Amniotic epithelial cell (primary cell): ENCODE data around the gene ADAM11.
"Not testable (repeated sequence)": the region's sequence is repeated elsewhere in the genome, so short reads cannot be mapped to it uniquely, and the experiment has no call there.

ENCODE experiments used
- DNase-seq: peaks from one replicate; pipeline ENCODE4 v3.0.0-alpha.2; 2010; ENCODE audit warnings: low read depth

ADAM11 gene

DNA sequence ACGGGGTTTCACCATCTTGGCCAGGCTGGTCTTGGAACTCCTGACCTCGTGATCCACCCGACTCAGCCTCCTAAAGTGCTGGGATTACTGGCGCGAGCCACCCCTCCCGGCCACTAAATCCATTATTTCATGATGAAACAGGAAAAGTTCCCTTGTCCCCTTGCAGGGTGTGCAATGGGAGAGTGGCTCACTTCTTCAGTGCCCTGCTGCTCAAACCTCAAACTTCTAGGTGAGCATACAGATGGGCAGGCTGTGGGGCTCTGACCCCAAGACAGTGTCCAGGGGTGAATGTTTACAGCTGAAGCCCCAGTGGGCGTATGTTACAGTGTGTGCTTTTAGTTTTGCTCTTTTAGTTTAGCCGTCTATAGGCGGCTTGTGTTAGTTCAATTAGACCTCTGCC, 36.6 kb downstream of the ADAM11 start:
- DNase-seq = no peak

DNA sequence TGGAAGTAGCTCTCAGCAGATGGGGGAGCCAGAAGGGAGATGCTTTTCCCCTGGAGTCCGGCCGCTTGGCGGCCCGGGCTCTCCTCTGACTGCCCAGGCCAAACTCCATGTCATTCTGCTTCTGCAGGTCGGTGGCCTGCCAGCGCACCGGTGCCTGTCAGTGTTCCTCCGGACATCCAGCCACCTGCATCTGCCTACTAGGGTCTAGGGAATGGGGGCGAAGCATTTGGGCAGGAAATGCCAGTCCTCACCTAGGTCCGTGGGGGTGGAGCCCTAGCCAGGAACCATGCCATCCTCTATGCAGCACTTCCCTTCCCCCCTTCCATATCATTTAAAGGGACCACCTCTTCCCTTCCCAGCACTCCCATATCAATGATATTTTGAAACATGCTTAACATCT, 37.1 kb downstream of the ADAM11 start:
- DNase-seq = no peak

GRCh38 chr17:44796731-44797130, 37.9 kb downstream of the ADAM11 start:
- no peak for DNase-seq

DNA sequence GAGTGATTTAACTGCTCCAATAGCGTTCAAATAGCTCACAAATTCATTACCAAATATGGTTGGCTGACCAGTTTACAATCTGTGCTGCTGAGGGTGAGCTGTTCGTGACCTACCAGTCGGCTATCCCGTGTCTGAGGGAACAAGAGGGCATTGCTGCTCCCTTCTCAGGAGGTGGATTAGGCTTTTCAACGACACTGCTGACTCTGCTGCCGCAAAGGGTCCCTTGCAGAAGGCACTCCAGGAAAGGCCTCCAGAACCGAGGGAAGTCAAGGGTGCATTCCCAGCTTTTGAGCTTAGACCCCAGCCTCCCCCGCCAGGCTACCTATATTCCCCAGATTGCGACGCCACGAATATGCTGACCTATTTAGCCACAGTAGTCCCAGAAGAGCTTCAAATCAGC, 39.0 kb downstream of the ADAM11 start:
- DNase-seq = peak; percentile 58

DNA sequence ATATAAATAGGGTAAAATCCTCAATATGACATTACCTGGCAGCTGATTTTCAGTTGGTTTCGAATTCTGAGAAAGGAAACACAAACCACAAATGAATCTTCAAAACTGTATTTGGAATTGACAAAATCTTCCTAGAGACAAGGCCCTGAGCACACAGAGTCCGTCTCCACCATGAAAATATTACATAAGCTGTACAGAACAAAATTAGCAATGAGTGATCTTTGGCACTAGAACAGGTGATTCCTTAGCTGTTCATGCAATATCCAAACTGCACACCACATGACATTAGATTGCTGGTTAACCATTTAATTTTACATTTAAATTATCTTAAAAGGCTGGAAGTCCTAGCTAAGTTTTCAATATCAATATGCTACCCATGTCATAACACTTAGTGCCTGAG, 39.6 kb downstream of the ADAM11 start:
- DNase-seq = no peak

DNA sequence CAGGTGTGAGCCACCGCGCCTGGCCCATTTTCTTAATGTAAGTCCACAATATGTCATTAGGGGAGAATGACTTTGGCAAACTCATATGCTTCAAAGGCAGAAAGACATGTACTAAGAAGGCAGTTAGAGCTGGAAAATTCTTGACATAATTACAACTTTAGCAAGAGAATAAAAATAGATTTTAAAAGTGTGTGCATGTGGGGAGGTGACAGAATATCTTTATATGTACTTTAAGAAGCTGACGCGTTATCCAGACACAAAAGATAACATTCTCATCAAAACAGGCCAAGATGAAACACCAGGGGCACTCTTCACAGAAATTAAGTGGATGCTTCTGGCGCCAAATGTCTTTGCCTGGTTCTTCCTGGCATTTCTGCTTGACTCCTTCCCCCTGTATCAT, 43.1 kb downstream of the ADAM11 start:
- DNase-seq = no peak

- DNase-seq = peak; percentile 87
These were observed 45.7 kb downstream of the ADAM11 start for GRCh38 chr17:44804302-44805089.

DNA sequence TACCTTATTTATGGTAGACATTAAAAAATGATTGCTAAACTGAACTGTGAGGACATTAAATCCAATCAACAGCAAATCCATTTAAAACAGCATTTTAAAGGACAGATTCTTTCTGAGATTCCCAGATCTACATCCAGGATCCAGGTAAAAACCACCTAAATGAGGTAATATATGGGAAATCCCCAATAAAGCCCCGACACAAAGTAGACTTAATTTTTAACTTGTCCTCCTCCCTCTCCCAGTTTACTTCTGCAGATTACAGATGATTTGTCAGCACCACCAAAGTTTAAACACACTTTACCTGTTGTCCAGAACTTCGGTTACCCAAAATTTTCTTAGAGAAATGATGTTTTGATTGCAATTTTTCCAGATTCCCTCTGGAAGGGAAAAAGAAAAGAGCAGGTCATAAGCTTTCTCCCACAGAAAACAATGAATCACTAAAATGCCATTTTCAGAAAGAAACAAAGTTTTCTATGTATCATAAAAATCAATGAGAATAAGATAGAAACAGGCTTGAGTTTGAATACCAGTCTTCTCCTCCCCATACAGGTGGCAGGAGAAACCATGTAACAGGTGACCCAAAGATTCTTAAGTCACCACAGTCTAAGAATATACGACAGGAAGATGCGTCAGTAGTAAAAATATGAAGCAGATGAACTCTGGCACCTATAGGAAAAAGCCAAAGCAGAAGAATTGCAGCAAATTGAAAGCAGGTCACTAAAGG, 48.5 kb downstream of the ADAM11 start:
- DNase-seq = no peak

GRCh38 chr17:44807817-44808155, 49.0 kb downstream of the ADAM11 start:
- no peak for DNase-seq

DNA sequence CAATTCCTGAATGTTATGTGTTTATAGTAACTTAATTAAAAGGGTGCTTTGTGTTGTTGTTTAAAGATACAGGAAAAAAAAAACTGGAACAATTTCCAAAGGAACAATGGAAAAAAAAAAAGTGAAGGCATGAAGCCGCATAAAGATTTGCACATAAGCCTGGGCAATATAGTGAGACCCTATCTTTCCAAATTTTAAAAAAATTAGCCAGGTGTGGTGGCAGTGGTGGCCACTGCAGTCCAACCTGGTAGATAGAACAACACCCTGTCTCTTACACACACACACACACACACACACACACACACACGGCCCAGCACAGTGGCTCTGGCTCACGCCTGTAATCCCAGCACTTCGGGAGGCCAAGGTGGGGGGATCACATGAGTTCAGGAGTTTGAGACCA, 49.4 kb downstream of the ADAM11 start:
- no peak for DNase-seq

GRCh38 chr17:44808656-44809388, 50.0 kb downstream of the ADAM11 start:
- DNase-seq = not testable (repeated sequence)

- DNase-seq = no peak
These were observed 53.5 kb downstream of the ADAM11 start for GRCh38 chr17:44812263-44812662.

- not testable (repeated sequence) for DNase-seq
These were observed 59.7 kb downstream of the ADAM11 start for GRCh38 chr17:44818508-44818907.

- DNase-seq = peak; percentile 81
These were observed 61.9 kb downstream of the ADAM11 start for GRCh38 chr17:44820631-44821212.

DNA sequence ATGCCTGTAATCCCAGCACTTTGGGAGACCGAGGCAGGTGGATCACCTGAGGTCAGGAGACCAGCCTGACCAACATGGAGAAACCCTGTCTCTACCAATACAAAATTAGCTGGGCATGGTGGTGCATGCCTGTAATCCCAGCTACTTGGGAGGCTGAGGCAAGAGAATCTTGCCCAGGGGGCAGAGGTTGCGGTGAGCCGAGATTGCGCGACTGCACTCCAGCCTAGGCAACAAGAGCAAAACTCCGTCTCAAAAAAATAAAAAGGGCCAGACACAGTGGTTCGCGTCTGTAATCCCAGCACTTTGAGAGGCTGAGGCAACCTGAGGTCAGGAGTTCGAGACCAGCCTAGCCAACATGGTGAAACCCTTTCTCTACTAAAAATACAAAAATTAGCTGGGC, 66.4 kb downstream of the ADAM11 start:
- DNase-seq = not testable (repeated sequence)

GRCh38 chr17:44826123-44826790, 67.5 kb downstream of the ADAM11 start:
- no peak for DNase-seq

DNA sequence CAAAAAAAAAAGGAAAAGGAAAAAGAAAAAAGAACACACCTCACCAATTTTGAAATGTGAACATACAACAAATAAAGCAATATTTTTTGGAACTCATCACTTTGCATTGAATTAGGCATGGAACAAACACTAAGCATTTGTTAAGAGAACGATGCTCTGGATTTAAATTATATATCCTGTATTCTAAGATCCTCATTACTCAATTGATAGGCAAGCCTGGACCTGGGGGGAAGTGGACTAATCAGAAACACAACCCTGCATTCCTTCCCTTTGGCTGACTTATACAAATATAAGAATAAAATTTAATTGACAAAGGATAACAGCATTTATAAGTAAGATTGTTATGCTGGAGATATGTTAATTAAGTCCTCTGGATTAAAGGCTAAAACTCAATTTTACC, 69.1 kb downstream of the ADAM11 start:
- DNase-seq = no peak

DNA sequence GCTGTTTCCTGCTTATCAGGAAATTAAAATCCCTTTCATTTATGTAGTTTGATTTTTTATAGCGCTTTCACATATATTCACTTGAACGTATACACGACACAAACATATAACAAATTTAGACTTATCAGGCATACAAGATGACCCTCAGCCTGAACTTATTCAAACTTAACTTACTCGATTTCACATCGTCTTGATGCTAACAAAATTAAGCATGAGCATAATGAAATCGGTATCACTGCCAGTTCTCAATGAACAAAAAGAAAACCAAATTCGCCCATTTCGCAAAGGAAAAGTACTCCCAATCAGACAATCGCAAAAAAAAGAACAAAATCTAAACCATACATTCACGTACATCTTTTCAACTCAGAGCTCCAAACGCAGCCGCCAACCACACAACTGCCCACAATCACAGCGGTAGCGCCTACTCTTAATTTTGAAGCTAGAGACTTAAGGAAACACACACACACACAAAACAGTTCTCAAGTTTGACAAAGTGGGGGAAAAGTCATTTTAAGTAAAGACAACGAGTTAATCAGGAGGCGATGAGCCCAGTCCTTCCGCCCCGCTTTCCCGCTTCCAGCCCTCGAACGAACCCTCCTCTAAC, 70.2 kb downstream of the ADAM11 start:
- DNase-seq = peak; percentile 26

GRCh38 chr17:44829523-44830358, 71.0 kb downstream of the ADAM11 start, which contains the start of gene GJC1:
TSS of gene GJC1 (minus strand) at chr17:44830287. CDS start at chr17:44805817, 24,470 bp downstream.
- no peak for DNase-seq
